Amniotic epithelial cell (primary cell): ENCODE data around the gene RASGEF1C.
A peak's percentile ranks its signal among the peaks of the same experiment; 100 is the strongest.

Experiments
- DNase-seq: peaks from one replicate; pipeline ENCODE4 v3.0.0-alpha.2; 2010; ENCODE audit warnings: low read depth

RASGEF1C gene

DNA sequence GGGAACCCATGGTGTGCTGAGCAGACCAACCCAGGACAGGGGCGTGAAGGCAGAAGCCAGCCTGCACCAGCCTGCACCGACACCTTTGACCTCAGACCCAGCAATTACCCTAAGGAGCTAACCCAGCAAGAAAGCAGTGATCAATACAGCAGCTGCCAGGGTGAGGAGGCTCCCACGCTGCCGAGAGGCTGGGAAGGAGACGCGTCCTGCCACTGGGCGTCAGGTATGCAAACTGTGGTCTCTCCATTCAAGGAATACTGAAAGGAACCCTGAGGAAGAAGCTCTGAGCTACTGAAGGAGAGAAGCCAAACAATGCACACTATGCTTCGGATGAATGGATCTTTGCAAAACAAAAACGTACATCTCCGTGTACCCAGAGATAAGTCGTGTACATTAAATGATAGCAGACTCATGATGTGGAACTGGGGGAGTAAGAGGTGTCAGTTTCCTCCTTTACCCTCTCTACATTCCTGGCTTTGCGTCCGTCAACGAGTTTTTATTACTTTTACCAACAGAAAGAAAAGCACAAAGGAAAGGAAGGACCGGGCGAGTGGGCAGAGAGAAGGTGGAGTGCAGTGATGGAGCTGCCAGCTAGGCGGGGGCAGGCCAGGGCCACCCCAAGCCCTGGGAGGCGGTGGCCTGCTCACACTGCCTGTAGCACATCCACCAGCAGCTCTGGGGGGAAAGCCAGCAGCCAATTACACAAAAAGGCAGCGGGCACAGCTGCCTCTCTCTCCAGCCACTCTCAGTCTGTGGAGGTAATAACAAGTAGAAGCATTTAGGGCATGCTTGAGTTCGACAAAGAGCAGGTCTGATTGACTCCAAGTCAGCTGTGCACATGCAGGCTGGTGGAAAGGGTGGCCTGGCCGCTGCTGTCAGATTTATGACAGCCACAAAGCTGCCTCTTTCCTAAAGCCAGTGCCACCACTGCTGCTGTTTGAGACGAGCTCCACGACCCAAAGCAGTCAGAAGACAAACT, 29.3 kb downstream of the RASGEF1C start:
- no peak for DNase-seq

DNA sequence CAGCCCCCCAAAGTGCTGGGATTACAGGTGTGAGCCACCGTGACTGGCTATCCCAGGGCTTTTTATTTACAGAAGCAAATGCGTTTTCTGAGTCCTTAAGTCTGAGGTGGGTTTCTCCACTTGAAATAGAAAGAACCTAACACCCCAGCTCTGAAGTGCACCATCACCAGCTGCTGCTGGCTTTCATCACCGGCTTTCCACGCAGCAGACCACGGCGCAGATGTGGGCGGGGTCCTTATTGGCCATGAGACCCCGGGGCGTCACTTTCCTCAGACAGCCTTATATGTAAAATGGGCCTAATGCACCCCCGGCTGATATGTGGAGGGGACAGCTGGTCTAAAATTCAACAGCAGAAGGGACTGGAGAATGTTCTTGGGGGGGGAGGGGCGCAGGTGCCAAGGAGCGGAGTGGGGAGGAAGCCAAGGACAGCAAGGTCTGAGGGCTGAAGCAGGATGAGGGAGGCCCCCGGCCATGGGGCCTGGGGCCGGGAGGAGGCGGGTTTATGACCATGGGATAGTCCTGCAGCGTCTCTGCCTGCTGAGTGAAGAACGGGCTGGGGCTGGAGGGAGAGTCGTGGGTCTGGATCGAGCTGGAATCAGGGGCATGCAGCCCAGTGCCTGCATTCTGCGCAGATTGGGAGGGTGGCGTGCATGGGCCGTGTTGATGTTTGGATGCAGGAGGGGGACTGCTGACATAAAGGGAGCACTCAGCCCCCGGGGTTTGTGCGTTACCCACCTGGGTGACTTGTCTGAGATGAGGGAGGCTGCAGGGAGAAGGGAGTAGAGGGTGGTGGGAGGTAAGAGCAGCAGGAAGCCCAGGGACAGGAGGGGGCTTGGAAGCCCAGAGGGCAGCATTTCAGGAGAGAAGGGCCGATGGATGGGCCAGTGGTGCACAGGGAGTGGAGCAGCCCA, 30.2 kb downstream of the RASGEF1C start:
- no peak for DNase-seq

DNA sequence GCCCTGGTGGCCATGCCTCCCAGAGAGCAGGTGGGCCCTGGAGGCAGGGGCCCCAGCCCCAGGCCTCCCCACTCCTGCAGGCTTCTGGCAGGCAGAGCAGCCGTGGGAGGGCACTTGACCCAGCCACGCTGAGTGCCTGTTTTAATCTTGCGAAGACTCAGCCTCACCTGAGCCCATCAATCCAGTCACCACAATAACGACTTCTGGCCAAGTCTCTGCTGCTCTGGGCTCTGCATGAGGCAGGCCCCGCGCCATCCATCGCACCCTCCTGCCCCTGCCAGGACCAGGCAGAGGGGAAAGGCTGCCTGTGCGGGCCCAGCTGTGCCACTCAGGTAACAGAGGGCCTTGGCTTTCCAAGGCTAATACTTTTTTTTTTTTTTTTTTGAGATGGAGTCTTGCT, 32.8 kb downstream of the RASGEF1C start:
- no peak for DNase-seq

DNA sequence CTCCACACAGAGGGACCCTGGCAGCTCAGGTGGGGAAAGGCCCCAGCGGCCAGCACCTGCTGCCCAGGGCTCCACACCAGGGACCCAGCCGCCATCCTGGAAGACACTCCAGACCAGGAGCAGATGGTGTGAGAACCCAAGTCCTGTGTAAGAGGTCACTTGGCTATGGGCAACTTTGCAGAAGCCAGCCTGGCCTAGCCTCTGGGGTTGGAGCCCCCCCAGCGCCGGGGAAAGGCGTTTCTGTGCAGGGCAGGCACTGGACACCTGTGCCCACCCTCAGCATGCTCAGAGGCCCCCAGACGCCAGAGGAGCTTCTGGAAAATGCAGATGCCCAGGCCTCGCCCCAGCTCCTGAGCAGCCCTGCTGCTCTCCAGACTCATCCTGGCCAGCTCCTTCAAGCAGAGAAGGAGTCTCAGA, 34.0 kb downstream of the RASGEF1C start:
- DNase-seq = no peak

DNA sequence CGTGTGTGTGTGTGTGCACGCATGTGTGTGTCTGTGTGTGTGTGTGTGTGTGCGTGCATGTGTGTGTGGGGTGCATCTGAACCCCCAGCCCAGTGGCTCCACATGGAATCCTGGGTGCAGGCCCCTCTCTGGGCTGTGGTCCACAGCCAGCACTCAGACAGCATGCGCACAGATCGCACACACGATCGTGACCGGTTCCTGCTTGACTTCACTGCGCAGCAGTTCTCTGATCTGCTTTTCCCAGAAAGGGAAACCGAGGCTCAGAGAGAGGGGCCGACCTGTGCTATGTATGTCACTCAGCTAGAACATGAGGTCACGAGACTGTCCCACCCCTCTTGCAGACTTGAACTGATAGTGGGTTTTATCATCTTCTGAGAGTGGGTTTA, 34.4 kb downstream of the RASGEF1C start:
- DNase-seq = no peak

DNA sequence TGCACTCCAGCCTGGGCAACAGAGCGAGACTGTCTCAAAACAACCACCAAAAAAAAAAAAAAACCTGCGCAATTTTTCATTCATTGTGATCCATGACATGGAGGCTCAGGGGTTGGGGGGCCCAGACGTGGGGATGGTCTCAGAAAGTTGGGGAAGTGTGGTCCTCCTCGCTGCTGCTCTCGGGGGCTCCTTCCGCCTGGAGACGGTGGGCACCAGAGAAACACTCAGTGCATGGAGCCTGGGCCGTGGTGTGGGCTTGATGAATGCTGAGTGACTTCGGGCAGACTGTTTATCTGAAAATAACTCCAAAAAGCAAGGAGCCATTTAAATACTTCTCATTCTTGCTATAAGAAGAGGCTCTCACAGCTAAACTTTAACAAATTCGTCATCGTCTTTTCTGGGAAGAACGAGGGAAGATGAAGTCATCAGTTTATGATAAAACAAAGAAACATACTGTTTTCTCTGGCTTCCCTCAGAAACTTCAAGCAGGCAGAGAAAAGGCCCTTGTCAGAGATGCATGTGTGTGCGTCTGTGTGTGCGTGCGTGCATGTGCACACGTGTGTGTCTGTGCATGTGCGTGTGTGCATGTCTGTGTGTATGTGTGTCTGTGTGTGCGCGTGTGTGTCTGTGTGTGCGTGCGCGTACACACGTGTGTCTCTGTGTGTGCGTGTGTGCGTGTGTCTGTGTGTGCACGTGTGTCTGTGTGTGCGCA, 35.0 kb downstream of the RASGEF1C start:
- peak; percentile 52 for DNase-seq

DNA sequence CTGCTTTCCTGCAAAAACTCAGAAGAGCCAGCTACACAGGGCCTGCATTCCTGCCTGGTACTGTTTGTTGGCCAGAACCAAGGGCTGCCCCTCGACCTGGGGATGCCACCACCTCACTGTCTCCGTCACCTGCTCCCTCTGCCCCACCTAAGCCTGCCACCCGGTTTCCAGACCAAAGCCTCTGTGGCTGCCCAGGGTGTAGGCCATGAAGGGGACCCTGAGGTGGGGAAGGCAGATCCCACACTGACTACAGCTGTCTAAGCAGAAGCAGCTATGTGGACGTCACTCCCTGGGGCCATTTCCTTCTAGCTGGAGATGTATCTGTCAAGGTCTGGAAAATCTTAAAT, 35.8 kb downstream of the RASGEF1C start:
- DNase-seq = no peak

DNA sequence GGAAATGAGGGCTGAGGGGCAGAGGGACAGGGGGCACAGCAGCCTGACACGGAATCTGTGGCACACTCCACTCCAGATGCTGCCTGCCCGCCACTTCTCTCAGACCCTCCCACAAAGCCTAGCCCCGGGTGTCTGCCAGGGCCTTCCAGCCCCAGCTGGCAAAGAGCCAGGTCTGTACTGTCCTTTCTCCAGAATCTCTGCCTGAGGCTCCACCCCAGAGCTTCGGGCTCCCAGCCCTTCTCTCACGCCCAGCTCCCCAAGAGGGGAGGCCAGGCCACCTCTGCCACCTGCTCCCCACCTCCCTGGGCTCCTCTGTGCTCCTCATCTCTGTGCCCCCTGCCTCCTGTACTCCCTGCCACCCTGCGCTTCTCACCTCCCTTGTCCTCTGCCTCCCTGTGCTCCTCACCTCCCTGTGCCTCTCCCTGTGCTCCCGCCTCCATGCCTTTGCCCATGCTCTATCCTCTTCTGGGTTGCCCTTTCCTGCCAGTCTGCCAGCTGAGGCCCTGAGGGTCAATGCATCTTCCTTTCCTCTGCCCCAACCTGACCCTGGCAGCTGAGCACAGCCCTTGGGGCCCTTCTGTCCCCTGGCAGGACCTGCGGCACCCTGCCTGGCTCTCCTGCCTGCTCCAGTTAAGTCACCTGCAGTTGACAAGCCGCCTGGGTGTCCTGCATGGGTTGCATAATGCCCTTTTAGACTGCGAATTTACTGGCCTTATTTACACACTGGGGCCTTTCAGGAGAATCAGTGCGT, 36.4 kb downstream of the RASGEF1C start:
- DNase-seq = no peak

DNA sequence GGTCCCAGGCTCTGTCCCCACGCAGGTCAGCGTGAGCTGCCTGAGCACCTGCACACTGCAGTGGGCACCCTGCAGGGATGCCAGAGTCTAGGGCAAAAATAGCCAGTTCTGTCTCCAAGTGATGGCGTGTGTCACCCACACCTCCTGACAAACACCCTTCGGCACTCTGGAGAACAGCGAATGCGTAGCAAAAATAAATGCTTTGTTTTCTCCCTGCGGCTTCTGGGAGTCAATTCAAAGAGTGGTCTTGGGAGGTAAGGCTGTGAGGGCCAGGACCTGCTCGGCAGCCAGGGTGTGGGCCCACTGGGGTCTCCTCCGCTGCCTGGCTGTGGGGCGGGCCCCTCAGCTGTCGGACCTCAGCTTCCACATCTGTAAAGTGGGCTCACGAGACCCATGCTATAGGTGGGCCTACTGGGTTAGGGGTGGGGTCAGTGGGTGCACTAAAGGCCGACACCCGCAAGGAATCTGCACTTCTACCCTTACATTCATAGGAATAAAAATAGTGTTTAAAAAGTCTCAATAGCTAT, 37.4 kb downstream of the RASGEF1C start:
- no peak for DNase-seq

DNA sequence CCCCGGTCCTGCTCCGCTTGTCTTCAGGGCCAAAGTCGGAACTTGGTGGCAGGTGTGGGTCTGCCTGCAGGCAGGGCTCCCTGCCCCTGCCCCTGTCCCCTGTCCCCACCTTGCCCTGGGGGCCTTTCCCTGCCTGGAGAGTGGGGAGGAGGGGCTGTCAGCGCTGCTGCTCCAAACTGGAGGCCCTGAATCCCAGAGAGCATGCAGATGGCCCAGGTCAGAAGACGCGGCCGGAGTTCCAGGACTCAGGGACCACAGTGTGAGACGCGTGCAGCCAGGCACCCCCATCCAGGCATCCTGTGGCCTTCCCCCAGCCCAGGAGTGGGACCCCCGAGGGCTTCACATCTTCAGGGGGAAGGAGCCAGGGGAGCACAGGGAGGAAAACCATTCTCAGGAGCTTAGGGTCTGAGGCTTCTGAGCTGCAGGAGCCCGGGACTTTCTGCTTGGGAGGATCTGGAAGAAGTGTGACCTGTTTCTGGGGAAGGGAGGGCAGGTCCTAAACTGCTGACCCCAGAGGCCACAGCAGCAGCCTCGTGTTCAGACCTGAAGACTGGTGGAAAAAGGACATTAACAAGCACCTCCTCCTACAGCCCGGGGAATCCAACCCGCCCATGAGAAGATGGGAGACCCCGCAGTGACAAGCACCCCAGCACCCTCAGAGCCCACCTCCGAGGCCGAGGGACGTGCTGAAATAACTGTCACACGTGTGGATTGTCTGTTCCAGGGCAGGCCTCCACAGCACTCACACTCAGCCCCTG, 38.0 kb downstream of the RASGEF1C start:
- no peak for DNase-seq

DNA sequence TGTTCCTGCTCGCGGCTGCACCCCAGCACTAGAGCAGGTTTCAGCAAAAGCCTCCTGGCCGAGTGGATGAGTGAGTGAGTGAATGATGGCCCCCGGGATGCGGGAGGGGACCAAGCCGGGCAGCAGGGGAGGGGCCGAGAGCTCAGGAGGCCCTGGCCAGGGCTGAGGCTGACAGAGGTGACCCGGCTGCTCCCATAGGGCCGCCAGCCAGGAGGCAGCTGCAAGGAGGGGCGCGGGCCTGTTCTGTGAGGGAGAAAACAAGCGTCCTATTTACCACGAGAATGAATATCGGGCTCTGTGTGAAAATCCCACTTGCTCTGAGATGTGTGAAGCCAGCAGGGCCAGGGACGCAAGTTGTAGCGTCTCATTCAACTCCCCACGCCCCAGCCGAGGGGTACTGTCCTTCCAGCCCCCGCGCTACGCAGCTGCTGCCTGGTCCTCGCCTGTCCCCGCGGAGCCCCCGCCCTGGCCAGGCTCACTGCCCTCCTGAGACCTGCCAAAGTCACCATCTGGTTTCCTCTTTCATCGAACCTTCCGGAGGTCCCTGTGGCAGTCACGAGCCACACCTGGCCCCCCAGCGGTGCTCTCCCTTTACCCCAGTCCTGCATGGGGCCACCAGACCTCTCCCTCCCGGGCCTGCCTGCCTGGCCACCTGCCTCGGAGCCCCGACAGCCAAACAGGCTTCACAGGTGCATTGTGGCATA, 38.8 kb downstream of the RASGEF1C start:
- no peak for DNase-seq

DNA sequence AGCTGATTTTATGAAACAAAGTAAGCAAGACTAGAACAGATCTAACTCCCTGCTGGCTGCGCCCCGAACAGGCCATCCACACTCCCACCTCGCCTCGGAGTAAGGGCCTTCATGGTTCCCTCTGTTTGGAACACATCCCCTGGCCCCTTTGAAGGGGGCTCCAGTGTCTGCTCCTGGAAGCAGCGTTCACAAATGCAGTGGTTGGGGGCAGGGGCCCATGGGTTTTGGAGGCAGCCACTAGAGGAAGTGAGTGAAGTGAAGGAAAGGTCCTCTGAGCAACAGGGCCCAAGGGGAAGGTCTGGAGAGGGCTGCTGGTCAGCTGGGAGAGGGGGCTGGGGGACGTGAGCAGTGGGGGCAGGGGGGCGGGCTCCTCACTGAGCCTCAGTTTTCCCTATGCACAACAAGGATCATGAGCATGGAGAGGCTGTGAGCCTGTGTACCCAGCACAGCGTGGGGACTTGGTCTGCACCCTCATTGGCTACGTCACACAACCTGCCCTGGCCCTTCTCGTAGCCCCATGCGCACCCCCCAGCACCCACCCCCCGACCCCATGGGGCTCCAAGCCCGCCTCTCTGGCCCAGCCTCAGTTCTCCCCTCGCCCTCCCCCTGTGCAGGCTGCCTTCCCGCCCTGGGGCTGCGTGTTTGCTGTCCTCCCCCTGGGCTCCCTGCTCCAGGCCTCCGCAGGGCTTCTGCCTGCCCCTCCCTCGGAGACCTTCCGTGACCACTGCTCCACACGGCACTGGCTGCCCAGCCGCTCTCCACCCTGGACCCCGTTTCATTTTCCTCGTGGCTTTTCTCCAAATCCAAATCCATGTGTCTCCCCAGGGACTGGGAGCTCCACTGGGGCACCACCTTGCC, 39.5 kb downstream of the RASGEF1C start:
- no peak for DNase-seq

DNA sequence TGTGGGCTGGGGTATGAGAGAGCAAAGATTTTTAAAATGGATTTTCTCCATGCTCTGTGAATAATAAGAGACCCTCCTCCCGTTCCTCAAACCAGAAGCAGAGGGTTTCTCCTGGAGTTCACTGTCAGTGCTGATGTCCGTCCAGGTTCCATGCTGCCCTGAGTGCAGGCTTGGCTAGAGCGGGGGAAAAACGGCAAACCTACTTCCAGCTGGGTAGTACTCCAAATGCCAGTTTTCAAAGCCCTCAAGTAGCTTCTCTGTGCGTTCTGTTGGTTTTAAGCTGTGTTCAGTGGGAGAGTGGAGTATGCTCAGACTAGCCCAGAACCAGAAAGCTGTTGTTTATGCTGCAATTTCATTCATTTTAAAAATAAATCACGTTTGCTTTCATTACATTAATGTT, 40.3 kb downstream of the RASGEF1C start:
- DNase-seq = no peak

DNA sequence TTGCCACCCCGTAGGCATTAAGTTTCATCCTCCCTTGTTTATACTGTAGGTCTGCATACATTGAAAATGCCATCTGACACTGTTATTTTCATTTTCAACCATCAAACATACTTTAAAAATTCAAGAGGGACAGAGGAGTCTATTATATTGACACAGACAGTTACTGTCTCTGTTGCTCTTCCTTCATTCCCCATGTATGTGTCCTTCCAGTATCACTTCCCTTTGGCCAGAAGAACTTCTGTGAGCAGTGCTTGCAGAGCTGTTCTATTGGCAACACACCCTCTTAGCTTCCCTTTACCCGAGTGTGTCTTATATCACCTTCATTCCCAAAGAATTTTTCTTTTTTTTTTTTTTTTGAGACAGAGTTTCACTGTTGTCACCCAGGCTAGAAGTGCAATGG, 42.8 kb downstream of the RASGEF1C start:
- DNase-seq = no peak

DNA sequence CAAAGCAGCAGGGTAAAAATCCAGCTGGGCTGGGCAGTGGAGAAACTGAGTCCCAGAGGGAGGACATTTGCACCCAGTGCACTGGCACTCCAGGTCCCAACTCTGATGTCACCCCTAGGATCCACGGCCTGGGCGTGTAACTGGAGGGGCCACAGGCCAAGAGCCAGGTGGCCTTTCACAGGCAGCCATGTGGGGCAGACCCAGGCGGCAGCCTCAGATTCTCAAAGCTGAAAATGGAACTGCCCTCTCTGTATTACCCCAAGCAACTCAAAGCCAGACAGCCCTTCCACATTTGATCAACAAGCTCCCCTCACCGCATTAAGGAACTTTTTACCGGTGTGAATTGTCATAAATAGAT, 46.7 kb downstream of the RASGEF1C start:
- no peak for DNase-seq

DNA sequence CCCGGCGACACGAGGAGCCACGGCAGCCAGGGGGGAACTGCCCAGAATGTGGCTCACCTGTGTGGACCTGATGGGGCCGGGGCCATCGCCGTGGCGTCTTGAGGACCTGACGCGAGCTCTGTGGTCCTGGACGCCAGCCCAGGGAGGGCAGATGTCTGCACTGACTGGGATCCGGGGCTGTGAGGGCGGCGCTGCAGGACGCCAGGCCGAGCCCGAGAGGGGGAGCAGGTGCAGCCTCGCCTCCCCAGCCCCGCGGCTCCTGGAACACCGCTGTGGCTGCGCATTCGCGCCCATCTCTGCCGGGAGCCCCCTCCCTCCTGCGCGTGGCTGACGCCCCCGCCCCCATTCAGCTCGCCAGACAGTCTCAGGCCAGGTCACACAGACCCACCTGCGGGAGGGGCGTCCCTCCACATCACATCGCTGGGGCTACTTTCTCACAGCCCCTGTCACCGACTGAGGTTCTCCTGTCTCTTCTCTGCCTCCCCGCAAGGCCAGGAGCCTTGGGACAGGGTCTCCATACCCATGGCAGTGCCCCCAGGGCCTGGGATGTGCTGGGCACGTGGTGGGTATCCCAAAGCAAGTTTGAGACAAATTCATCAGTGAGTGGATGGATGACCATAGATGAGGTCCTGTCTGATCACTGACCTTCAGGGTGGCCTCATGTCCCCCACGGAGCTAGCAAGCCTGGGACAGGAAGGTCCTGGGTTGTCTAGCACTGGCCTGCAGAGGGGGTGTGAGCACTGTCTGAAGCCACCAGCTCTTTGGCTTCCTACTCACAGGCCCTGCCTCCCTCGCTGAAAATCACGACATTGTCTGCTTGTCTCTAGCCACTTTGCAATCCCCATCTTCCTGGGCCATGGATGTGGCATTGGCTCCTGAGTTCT, 47.3 kb downstream of the RASGEF1C start:
- no peak for DNase-seq

DNA sequence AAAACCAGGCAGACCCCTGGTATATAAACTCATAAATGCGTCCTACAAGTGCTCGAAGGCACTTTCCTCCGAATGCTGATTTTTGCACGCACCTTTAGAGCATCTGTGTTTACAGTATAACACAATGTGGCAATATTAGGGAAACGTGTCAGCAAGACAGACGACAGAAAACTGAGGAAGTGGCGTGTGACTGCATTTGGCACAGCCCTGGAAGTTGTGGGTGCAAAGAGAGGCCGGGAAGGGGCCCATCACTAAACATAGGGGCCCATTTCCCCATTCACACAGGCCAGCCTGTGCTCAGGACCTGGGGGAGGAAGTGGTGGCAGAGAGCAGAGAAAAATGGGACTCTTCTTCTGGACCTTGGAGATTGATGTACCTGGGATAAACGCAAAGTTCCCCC, 48.2 kb downstream of the RASGEF1C start:
- no peak for DNase-seq

DNA sequence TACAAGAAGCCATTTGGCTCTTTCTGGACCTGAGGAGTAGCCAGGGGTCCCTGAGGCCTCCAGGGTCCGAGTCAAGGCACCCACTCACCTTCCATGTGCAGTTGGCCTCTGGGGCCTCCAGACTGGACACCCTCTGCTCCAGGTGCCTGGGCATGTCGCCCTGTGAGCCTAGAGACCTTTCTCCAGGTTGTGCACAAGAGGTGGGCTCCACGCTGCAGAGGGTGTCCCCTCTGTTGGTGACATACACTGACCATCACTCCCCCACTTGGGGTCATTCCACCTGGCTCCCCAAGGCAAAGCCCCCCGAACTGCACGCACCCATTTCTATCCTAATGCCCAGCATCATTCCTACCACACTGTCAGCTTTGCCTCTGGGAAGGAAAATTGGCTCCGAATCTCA, 48.8 kb downstream of the RASGEF1C start:
- no peak for DNase-seq
